ENCODE results near the gene PINK1. TPM values are rescaled to one million over a fixed set of nuclear protein-coding genes. Genes with fewer than 3 reads are reported as not detected.
A peak's percentile ranks its signal among the peaks of the same experiment; 100 is the strongest.
"Not testable (repeated sequence)": the region's sequence is repeated elsewhere in the genome, so short reads cannot be mapped to it uniquely, and the experiment has no call there.

PINK1 gene
- total RNA-seq, 1 experiment from 2014 or later, result 44.8 TPM

- DNase-seq (ENCODE audit: low spot score), result no peak
Measured at GRCh38 chr1:20644416-20644815, 11.2 kb downstream of the PINK1 start.

- no peak for DNase-seq (ENCODE audit: low spot score)
Measured at GRCh38 chr1:20645414-20645813, 12.2 kb downstream of the PINK1 start.

GRCh38 chr1:20648438-20648837 is 15.2 kb downstream of the PINK1 start:
- no peak for DNase-seq (ENCODE audit: low spot score)

GRCh38 chr1:20648946-20649345 is 15.7 kb downstream of the PINK1 start:
- DNase-seq (ENCODE audit: low spot score), result no peak

GRCh38 chr1:20652300-20652699 is 19.0 kb downstream of the PINK1 start:
- no peak for DNase-seq (ENCODE audit: low spot score)

- DNase-seq (ENCODE audit: low spot score), result no peak
Measured at GRCh38 chr1:20654104-20654690, 20.9 kb downstream of the PINK1 start.

GRCh38 chr1:20657024-20657423 is 23.8 kb downstream of the PINK1 start:
- DNase-seq (ENCODE audit: low spot score), result no peak

GRCh38 chr1:20658166-20658915 is 25.1 kb downstream of the PINK1 start:
- DNase-seq (ENCODE audit: low spot score), result no peak

GRCh38 chr1:20660363-20660762 is 27.1 kb downstream of the PINK1 start:
- no peak for DNase-seq (ENCODE audit: low spot score)

GRCh38 chr1:20660847-20661206 is 27.6 kb downstream of the PINK1 start:
- no peak for DNase-seq (ENCODE audit: low spot score)

- DNase-seq (ENCODE audit: low spot score), result peak; percentile 91
Measured at GRCh38 chr1:20661207-20662109, 28.2 kb downstream of the PINK1 start, which contains the start of gene DDOST. DDOST (minus strand) TSS chr1:20661369; CDS start chr1:20661350, 19 bp downstream.

GRCh38 chr1:20662110-20662475 is 28.8 kb downstream of the PINK1 start:
- no peak for DNase-seq (ENCODE audit: low spot score)

- DNase-seq (ENCODE audit: low spot score), result no peak
Measured at GRCh38 chr1:20663365-20663764, 30.1 kb downstream of the PINK1 start.

- no peak for DNase-seq (ENCODE audit: low spot score)
Measured at GRCh38 chr1:20663969-20664715, 30.9 kb downstream of the PINK1 start.

- no peak for DNase-seq (ENCODE audit: low spot score)
Measured at GRCh38 chr1:20665726-20666125, 32.5 kb downstream of the PINK1 start.

GRCh38 chr1:20666146-20666545 is 32.9 kb downstream of the PINK1 start:
- DNase-seq (ENCODE audit: low spot score), result no peak

GRCh38 chr1:20666804-20667203 is 33.5 kb downstream of the PINK1 start:
- DNase-seq (ENCODE audit: low spot score), result peak; percentile 42

GRCh38 chr1:20668581-20668980 is 35.3 kb downstream of the PINK1 start:
- DNase-seq (ENCODE audit: low spot score), result no peak

GRCh38 chr1:20670936-20671335 is 37.7 kb downstream of the PINK1 start:
- DNase-seq (ENCODE audit: low spot score), result no peak

GRCh38 chr1:20672265-20672632 is 39.0 kb downstream of the PINK1 start:
- no peak for DNase-seq (ENCODE audit: low spot score)

- DNase-seq (ENCODE audit: low spot score), result not testable (repeated sequence)
Measured at GRCh38 chr1:20673626-20674025, 40.4 kb downstream of the PINK1 start.

GRCh38 chr1:20678599-20678998 is 45.3 kb downstream of the PINK1 start:
- DNase-seq (ENCODE audit: low spot score), result no peak
